ENCODE measurements around the gene NDUFA8.
A peak's percentile ranks its signal among the peaks of the same experiment; 100 is the strongest.

The NDUFA8 gene

DNA sequence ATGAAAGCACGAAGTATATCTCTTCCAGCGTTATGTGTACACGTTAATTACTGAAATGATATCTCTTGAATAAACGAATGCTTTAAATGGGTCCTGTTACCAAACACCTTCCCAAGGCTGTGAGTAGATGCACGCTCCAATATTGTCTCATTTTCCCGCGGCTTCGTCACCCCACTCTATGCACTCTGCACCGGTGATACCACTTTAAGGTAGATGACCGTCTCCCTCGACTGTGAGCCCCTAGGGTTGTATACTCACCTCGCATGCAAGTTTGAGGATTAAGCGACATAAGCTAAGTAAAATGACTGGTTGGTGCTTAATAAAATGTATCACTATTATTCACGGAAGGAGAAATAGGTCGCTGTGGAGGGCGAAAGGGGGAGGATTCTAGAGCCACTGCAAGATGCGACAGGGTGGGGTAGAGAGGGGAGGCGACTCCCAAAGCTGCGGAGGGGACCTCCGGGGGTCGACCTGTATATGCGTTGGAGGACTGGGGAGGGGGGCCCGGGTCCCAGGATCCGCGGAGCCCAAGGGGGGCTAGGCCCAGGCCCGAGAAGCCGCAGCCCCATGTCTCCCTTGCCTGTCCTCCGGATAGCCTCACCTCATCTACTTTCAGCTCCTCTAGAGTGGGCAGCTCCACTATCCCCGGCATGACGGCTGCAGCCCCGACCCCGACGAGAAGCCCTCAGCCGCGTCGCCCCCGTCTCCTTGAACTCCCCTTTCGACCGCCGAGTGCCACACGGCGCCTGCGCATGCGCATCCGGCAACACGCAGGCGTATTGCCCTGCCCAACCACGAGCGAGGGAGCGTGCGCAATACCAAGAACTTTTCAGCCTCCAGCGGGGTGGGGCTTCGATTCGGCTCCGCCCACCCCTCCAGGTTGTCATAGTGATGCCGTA, at the start of gene NDUFA8, which contains the start of gene MORN5:
NDUFA8 (minus strand) TSS at position 754 of the 899 bp plus-strand sequence; CDS start at position 652, 102 bp downstream.
MORN5 (plus strand) TSS at position 883 of the 899 bp plus-strand sequence. CDS start 65 bp downstream, outside the sequence.
- Histone ChIP-seq H3K36me3 (ENCODE audit: insufficient read depth, low read length) (no peaks in the 10 kb centered on the region; the same call in 1 of the 2 replicates), H3K79me2 (ENCODE audit: insufficient read depth, low read length) (peaks cover 21% of the 10 kb centered on the region), H3K4me1 (ENCODE audit: insufficient read depth, low read length, severe bottlenecking) (peaks cover 21% of the 10 kb centered on the region), H3K9me2 (ENCODE audit: low read depth, low read length) (no peaks in the 10 kb centered on the region), H3K4me3 (ENCODE audit: low read depth, low read length, poor library complexity, severe bottlenecking) (peak within 1 kb of the TSS; percentile 85), H4K20me1 (ENCODE audit: insufficient read depth, low read length) (no peaks in the 10 kb centered on the region), H3K9ac (ENCODE audit: low read length) (peak within 1 kb of the TSS; percentile 83), H3K27me3 (ENCODE audit: insufficient read depth, low read length) (no peaks in the 10 kb centered on the region; the same call in 1 of the 2 replicates), H3K27ac (ENCODE audit: low read depth, low read length, poor library complexity, severe bottlenecking) (peak within 1 kb of the TSS; percentile 39), H2AFZ (ENCODE audit: low read length) (no peak within 1 kb of the TSS), H3F3A (ENCODE audit: insufficient read depth, low read length) (no peaks in the 10 kb centered on the region), H3K4me2 (ENCODE audit: low read length) (peak within 1 kb of the TSS; percentile 84), H3K9me3 (ENCODE audit: low read length) (peaks cover 9% of the 10 kb centered on the region)
- TF ChIP-seq, protein P1, sequence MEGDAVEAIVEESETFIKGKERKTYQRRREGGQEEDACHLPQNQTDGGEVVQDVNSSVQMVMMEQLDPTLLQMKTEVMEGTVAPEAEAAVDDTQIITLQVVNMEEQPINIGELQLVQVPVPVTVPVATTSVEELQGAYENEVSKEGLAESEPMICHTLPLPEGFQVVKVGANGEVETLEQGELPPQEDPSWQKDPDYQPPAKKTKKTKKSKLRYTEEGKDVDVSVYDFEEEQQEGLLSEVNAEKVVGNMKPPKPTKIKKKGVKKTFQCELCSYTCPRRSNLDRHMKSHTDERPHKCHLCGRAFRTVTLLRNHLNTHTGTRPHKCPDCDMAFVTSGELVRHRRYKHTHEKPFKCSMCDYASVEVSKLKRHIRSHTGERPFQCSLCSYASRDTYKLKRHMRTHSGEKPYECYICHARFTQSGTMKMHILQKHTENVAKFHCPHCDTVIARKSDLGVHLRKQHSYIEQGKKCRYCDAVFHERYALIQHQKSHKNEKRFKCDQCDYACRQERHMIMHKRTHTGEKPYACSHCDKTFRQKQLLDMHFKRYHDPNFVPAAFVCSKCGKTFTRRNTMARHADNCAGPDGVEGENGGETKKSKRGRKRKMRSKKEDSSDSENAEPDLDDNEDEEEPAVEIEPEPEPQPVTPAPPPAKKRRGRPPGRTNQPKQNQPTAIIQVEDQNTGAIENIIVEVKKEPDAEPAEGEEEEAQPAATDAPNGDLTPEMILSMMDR (IDR thresholded peaks at IDR 0.05; ENCODE audit: low read length) = no peak
- no peak for TF ChIP-seq EZH2 (IDR thresholded peaks at IDR 0.05; ENCODE audit: borderline replicate concordance, low read length)

DNA sequence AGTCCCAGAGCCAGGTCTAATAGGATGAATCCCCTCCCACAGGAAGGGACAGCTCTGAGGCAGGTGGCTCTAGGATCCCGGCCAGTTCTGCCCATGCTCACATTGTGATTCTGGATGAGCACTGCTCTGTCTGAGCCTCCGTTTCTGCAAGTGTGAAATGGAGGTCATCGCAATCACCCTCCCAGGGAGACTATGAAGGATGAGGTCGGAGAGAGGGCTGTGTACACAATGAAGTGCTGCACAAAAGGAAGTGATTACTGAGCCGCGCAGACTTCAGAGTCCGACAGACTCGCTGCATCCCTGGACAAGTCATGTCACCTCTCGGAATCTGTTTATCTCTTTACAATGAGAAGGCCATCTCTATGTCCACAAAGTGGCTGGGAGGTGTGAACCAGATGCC, 47.5 kb upstream of the NDUFA8 start:
- no peak overlapping the region for H2AFZ ChIP-seq (ENCODE audit: low read length)
- no peak overlapping the region for H3K4me3 ChIP-seq (ENCODE audit: low read depth, low read length, poor library complexity, severe bottlenecking)
- H3K9me3 ChIP-seq (ENCODE audit: low read length) = no peaks in the 10 kb centered on the region
- no peaks in the 10 kb centered on the region for H3F3A ChIP-seq (ENCODE audit: insufficient read depth, low read length)
- H3K4me2 ChIP-seq (ENCODE audit: low read length) = no peak overlapping the region
- TF ChIP-seq, protein P1 (IDR thresholded peaks at IDR 0.05; ENCODE audit: low read length) = no peak
- no peak for TF ChIP-seq EZH2 (IDR thresholded peaks at IDR 0.05; ENCODE audit: borderline replicate concordance, low read length)
- H3K4me1 ChIP-seq (ENCODE audit: insufficient read depth, low read length, severe bottlenecking) = no peaks in the 10 kb centered on the region
- H3K27me3 ChIP-seq (ENCODE audit: insufficient read depth, low read length) = no peaks in the 10 kb centered on the region; the same call in 1 of the 2 replicates
- no peak overlapping the region for H3K9ac ChIP-seq (ENCODE audit: low read length)
- H3K36me3 ChIP-seq (ENCODE audit: insufficient read depth, low read length) = no peaks in the 10 kb centered on the region
- H3K9me2 ChIP-seq (ENCODE audit: low read depth, low read length) = no peaks in the 10 kb centered on the region
- no peak overlapping the region for H3K27ac ChIP-seq (ENCODE audit: low read depth, low read length, poor library complexity, severe bottlenecking)
- no peaks in the 10 kb centered on the region for H3K79me2 ChIP-seq (ENCODE audit: insufficient read depth, low read length)
- H4K20me1 ChIP-seq (ENCODE audit: insufficient read depth, low read length) = no peaks in the 10 kb centered on the region

DNA sequence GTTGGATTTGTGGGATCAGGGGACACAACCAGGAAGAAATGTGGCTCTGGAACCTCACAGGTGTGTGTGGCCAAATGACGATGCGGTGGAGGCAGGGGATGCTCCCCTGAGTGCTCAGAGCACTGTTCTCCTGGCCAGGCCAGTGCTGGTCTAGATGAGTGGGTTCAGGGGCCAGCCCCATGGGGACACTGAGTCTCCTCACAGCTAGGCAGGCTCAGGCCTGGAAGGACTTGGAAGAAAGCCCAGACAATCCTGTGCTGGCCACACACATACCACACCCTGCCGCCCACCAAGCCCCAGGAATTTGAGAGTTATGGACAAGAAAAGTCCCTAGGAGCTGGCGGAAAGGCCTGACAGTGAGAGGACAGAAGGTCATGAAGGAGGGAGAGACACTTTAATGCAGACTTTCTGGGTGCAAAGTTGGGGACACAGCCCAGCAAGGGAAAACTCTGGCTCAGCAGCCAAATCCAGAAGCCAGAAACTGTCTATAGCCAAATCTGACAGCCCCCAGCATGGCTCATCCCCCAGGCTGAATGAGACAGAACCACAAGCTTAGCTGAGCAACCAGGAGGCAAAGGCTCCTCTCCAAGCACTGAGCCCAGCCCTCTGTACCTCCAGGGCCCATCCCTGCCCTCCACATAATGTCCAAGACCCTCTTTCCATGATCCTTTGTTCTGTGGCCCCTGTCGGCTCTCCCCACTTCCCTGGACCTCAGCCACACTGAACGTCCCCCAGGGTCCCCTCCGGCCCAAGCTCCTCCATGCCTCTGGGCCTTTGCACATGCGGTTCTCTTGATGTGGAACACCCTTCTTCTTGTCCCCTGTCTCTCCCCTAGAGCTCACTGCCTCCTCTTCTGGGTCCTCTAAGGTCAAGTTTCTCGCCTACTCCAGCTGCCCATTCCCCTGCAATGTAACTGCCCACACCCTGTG, 46.8 kb upstream of the NDUFA8 start:
- Histone ChIP-seq H3K9me2 (ENCODE audit: low read depth, low read length) (no peaks in the 10 kb centered on the region), H3K4me3 (ENCODE audit: low read depth, low read length, poor library complexity, severe bottlenecking) (no peak overlapping the region), H3K79me2 (ENCODE audit: insufficient read depth, low read length) (no peaks in the 10 kb centered on the region), H3K4me1 (ENCODE audit: insufficient read depth, low read length, severe bottlenecking) (no peaks in the 10 kb centered on the region), H3K4me2 (ENCODE audit: low read length) (no peak overlapping the region), H3K36me3 (ENCODE audit: insufficient read depth, low read length) (no peaks in the 10 kb centered on the region), H2AFZ (ENCODE audit: low read length) (no peak overlapping the region), H3F3A (ENCODE audit: insufficient read depth, low read length) (no peaks in the 10 kb centered on the region), H4K20me1 (ENCODE audit: insufficient read depth, low read length) (no peaks in the 10 kb centered on the region), H3K27me3 (ENCODE audit: insufficient read depth, low read length) (no peaks in the 10 kb centered on the region; the same call in 1 of the 2 replicates), H3K9me3 (ENCODE audit: low read length) (no peaks in the 10 kb centered on the region), H3K9ac (ENCODE audit: low read length) (no peak overlapping the region), H3K27ac (ENCODE audit: low read depth, low read length, poor library complexity, severe bottlenecking) (no peak overlapping the region)
- no peak for TF ChIP-seq EZH2 (IDR thresholded peaks at IDR 0.05; ENCODE audit: borderline replicate concordance, low read length)
- TF ChIP-seq, protein P1 (IDR thresholded peaks at IDR 0.05; ENCODE audit: low read length) = no peak
